Neuron (in vitro differentiated cells): Measurements from ENCODE around the gene HERC3.

Source experiments
- H2AFZ ChIP-seq: one replicate; pipeline ENCODE4 v1.6.1; 2013; ENCODE audit warnings: low read depth, mild to moderate bottlenecking, inconsistent platforms, low read length, moderate library complexity
- H3K27me3 ChIP-seq: one replicate; pipeline ENCODE4 v1.6.1; 2013; ENCODE audit warnings: low read length; ENCODE audit not compliant: insufficient read depth
- H3K36me3 ChIP-seq: one replicate; pipeline ENCODE4 v1.6.1; 2013; ENCODE audit warnings: low read length; ENCODE audit not compliant: insufficient read depth
- H3K4me1 ChIP-seq: one replicate; pipeline ENCODE4 v1.6.1; 2013; ENCODE audit warnings: low read length; ENCODE audit not compliant: insufficient read depth
- H3K4me3 ChIP-seq: 2 replicates; pipeline ENCODE4 v1.5.1; 2013; ENCODE audit warnings: mild to moderate bottlenecking, low read length, moderate library complexity
- H3K9me3 ChIP-seq: one replicate; pipeline ENCODE4 v1.6.1; 2013; ENCODE audit warnings: low read length

Gene HERC3

DNA sequence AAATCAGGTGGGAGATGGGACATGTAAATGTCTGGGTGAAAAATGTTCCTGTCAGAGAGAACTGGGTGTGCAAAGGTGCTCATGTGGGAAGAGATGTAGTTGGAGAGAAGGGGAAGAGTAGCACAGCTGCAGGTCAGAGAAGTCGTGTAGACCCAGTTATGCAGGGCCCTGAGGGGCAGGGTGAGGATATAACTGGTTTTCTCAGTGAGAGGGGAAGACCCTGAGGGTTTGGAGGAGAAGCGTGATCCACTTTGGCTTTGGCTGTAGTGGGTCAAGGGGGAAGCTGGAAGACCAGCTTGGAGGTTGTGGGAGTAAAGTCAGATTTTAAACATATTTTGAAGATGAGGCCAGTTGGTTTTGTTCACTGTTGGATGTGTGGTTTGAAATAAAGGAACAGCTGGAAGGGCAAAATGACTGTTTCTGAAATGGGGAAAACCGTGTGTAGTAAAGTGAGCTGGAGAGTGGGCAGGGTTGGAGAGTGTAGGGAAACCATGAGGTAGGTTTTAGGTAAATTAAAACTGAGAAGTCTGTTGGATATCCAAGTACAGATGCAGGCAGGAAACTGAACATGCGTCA lies 61.2 kb downstream of the HERC3 start:
- Histone ChIP-seq H3K4me1 (no peaks in the 10 kb centered on the region), H2AFZ (no peak overlapping the region), H3K4me3 (no peak overlapping the region), H3K36me3 (no peaks in the 10 kb centered on the region), H3K9me3 (no peaks in the 10 kb centered on the region), H3K27me3 (no peaks in the 10 kb centered on the region)

DNA sequence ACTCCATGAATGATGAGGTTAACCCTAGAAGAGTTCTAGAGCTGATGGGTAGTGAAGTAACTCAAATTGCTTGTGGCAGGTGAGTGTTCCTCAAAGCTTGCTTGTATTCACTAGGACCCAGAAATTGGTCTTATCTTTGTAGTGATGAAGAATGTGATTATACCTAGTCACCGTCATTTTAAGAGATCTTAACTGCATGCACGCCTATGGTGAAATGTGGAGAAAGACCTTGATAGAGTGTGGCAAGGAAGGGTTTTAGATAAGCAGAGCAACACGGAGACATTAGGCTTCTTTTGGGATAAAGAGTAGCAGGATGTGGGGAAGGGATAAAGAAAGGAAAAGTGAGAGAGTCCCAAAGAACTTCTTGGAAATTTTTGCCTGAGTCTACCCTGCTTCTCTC lies 62.9 kb downstream of the HERC3 start:
- Histone ChIP-seq H2AFZ (no peak overlapping the region), H3K4me3 (no peak overlapping the region), H3K27me3 (no peaks in the 10 kb centered on the region), H3K4me1 (no peaks in the 10 kb centered on the region), H3K9me3 (no peaks in the 10 kb centered on the region), H3K36me3 (no peaks in the 10 kb centered on the region)

DNA sequence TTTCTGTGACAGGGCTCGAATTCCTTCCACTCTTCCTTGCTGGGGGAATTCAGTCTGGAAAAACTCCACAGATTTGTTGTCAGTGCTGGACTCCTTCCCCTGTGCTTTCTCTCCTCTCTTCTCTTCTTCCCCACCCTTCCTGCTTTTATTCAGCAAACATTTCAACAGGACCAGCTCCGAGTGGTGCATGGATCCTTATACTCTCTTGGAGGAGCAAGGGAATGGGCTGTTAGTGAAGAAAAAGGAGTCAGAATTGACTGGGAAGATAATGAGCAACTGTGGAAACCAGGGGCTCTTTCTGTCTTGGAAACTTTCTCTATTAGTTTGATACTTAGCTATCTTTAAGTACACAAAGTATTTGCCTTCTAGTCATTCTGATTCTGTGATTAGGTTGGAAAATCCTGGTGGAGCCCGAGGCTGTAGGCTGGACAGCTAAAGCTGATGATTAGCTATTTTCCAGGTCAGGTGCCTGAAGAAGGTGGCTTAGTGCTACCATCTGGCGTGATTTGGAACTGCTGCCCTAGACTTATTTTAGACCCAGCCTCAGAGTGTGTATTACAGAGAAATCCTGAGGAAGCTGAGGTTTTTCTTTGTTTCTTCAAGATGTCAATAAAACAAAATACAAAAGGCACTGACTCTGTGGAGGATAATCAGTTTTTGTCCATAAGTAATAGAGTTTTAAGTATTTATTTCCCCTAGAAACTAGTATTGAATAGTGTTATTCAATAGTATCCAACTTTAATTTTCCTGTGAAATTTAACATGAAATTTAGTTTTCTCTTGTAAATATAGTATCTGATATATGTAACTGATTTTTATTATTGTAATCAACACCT lies 67.0 kb downstream of the HERC3 start:
- no peaks in the 10 kb centered on the region for H3K4me1 ChIP-seq
- no peak overlapping the region for H2AFZ ChIP-seq
- no peak overlapping the region for H3K4me3 ChIP-seq
- H3K27me3 ChIP-seq: no peaks in the 10 kb centered on the region
- H3K36me3 ChIP-seq: no peaks in the 10 kb centered on the region
- no peaks in the 10 kb centered on the region for H3K9me3 ChIP-seq

DNA sequence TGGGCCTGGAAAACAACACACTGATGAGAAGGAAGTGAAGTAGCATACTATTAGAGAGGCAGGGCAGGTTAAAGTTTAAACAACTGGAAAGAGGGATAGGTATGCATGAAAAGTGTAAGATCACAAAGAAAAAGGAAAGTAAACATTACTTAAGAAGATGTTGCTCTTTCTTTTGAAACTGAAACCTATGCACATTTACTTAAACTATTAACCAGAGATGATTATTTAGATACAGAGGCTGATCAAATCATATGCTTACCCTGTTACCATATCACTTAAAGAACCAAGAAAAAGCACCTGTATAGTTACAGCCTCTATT lies 67.6 kb downstream of the HERC3 start:
- Histone ChIP-seq H2AFZ (no peak overlapping the region), H3K27me3 (no peaks in the 10 kb centered on the region), H3K9me3 (no peaks in the 10 kb centered on the region), H3K36me3 (no peaks in the 10 kb centered on the region), H3K4me3 (no peak overlapping the region), H3K4me1 (no peaks in the 10 kb centered on the region)

DNA sequence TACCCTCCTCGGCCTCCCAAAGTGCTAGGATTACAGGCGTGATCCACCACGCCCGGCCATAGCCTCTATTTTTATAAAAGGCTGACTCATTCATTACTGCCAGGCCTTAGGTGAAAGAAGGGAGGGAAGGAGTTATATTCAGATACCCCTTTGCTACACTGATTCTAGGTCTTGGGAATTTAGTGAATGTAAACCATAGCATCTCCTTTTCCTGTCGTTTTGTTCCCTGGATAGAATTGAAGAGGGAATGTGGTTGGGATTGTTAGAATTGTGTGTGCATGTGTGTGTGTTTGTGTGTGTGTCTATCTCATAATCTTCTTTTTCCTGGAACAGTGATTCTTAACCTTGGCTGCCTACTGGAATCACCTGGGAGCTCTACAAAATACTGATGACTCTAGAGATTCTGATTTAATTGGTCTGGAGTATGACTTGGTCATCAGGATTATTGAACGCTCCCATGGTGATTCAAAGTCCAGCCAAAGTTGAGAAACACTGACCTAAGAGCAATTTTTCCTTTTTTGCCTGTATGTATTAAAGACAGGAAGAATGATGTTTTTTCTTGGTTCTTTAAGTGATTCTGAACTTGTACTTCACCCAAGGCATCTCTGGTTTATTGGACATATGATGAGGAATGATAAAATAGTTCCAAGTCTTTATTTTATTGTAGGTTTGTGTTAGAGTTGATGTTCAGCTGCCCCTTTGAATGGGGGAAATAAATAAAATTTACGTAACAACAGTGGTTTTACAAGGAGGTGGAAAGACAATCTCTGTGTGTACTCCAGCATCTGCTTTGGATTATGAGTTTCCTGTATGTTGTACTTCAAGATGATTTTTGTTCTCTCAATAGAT lies 68.4 kb downstream of the HERC3 start:
- H3K27me3 ChIP-seq: no peaks in the 10 kb centered on the region
- no peaks in the 10 kb centered on the region for H3K36me3 ChIP-seq
- H2AFZ ChIP-seq: no peak overlapping the region
- no peaks in the 10 kb centered on the region for H3K4me1 ChIP-seq
- H3K4me3 ChIP-seq: no peak overlapping the region
- no peaks in the 10 kb centered on the region for H3K9me3 ChIP-seq

DNA sequence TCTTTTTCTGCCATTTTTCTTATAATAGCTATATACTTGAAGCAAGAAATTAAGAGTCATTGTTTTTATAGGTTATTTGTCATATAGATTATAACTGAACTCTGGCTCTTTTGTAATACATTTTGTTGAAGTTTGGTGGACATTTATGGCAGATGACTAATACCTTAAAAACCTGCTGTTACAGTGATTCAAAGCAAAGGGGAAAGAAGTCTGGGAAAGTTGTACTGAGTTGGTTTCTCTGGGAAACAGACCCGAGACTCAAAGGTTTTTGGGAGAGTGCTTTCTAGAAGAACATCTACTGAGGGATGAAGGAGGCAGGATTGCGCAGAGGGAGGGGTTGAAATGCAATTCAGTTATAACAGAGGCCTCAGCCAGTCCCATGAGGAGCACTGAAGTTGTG lies 69.5 kb downstream of the HERC3 start:
- Histone ChIP-seq H3K9me3 (no peaks in the 10 kb centered on the region), H3K36me3 (no peaks in the 10 kb centered on the region), H2AFZ (no peak overlapping the region), H3K4me1 (no peaks in the 10 kb centered on the region), H3K4me3 (no peak overlapping the region), H3K27me3 (no peaks in the 10 kb centered on the region)

DNA sequence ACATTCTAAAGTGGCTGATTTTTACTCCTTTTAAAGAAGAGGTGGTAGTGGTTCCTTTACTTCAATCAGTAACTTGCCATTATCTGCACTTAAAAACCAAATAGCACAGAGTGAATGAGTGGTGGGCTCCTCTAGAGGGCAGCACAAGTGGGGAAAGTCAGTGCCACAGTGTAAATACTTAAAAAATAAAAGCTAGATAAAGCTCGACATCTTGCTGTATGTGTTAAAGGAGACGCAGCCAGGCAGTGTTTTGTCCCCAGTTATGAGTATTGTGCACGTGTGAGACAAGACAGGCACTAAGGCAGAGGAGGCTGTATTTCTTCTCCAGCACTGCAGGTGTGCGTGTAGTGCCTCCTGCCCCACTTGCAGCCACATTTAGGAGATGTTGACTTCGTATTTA lies 80.7 kb downstream of the HERC3 start:
- no peaks in the 10 kb centered on the region for H3K9me3 ChIP-seq
- no peaks in the 10 kb centered on the region for H3K4me1 ChIP-seq
- no peaks in the 10 kb centered on the region for H3K27me3 ChIP-seq
- no peak overlapping the region for H3K4me3 ChIP-seq
- H3K36me3 ChIP-seq: no peaks in the 10 kb centered on the region
- no peak overlapping the region for H2AFZ ChIP-seq

DNA sequence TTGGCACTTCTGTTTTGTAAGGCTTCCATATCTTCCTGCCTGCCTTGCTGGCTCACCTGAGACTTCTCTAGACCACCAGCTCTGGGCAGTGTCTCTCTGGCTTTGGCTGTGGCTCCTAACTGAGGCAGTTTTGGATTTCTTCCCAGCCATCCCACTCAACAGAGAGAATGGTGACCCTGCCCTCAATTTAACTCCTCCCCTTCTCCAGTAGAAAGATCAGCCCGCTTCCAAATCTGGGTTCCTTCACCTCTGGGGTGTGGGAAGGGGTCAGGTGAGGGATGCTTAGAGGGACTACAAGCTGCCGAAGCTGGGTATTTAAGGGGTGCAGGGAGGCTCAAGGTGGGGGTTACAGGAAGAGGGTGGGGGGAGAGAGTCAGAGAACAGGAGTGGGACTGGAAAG lies 81.6 kb downstream of the HERC3 start:
- Histone ChIP-seq H3K9me3 (no peaks in the 10 kb centered on the region), H2AFZ (no peak overlapping the region), H3K4me3 (no peak overlapping the region), H3K27me3 (no peaks in the 10 kb centered on the region), H3K36me3 (no peaks in the 10 kb centered on the region), H3K4me1 (no peaks in the 10 kb centered on the region)

DNA sequence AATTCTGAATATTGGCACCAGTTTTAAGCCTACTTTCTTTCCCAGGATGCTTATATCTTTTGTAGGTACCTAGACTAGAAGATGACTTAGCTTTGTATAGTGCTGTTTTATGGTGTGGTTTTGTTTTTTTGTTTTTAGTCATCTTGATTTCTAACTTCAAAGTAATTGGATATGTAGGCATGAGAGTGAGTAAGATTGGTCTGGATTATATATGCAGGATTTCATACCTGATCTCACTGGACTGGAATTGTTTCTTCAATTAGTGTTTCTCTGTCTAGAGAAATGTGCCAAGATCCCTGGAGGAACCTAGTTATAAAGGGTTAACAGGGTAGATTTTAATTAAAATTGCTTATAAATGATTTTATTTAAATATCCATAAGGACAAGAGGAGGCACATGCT lies 82.3 kb downstream of the HERC3 start:
- Histone ChIP-seq H3K36me3 (no peaks in the 10 kb centered on the region), H3K9me3 (no peaks in the 10 kb centered on the region), H2AFZ (no peak overlapping the region), H3K4me1 (no peaks in the 10 kb centered on the region), H3K4me3 (no peak overlapping the region), H3K27me3 (no peaks in the 10 kb centered on the region)

DNA sequence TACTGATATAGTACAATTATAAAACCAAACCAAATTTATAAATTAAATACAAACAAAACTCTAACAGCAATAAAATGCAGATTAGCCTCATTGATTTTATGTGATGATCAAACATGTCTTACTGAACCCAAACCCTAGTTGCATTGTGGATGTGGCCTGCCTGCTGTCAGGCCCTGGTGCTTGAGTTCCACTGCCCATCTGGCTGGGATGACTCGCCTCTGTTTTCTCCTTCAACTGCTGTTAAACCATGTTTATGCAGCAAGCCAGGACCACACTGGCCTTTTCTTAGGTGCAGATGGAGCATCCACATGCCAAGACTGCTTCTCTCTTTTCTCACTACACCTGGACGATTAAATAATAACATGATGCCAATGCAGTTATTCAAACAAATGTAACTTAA lies 82.7 kb downstream of the HERC3 start:
- Histone ChIP-seq H3K36me3 (no peaks in the 10 kb centered on the region), H3K4me3 (no peak overlapping the region), H3K9me3 (no peaks in the 10 kb centered on the region), H3K4me1 (no peaks in the 10 kb centered on the region), H3K27me3 (no peaks in the 10 kb centered on the region), H2AFZ (no peak overlapping the region)

DNA sequence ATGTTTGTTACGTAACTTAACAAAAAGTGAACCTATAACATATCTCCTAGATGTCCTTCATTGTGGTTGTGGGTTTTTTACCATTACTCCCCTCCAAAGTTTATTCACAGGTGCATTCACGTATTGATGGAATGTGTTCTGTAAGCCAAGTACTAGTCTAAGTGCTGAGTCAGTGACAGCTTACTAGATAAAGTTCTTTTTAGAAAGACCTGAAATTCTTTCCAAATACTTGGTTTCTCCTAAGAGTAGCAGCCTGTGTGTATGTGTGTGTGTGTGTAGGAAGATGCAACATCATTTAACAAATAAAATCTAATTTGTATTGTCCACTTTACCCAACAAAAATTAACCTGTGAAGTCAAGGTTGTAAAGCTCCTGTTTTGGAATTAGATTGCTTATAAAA lies 83.3 kb downstream of the HERC3 start:
- Histone ChIP-seq H3K36me3 (no peaks in the 10 kb centered on the region), H3K4me1 (no peaks in the 10 kb centered on the region), H3K4me3 (no peak overlapping the region), H3K27me3 (no peaks in the 10 kb centered on the region), H2AFZ (no peak overlapping the region), H3K9me3 (no peaks in the 10 kb centered on the region)

DNA sequence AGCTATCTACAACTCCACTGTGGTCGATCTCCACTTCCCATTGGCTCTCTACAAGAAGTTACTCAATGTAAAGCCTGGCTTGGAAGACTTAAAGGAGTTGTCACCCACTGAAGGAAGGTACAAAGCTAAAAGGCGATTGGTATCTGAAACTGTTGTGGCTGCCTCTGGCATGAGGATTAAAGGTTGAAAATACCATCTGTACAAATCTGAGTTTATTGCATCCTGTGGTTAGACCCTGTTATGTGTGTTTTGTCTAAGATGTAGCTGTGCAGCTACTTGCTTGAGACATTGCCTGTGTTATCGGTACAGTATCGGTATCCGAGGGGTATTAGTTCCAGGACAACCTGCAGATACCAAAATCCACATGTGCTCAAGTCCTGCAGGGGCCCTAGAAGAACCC lies 88.9 kb downstream of the HERC3 start:
- Histone ChIP-seq H2AFZ (no peak overlapping the region), H3K36me3 (peaks cover 3% of the 10 kb centered on the region), H3K4me3 (no peak overlapping the region), H3K4me1 (no peaks in the 10 kb centered on the region), H3K9me3 (no peaks in the 10 kb centered on the region), H3K27me3 (no peaks in the 10 kb centered on the region)

DNA sequence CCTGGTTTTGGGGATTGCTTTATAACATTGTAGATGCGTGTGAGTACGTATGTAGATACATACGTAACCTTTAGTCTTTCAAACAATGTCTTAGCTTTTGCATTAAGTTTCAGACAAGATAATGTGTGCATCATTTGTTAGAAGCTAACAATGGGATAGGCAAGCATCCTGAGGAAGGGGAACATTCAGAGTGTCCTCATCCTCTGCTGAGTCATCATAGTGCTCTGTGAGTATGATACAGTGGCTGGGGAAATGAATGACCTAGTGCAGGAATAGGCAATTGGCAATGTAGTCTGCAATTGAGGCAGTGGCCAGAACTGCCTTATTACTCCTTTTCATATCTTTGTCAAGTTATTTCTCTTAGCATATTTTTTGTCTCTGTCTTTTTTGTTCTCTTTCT lies 98.1 kb downstream of the HERC3 start:
- no peaks in the 10 kb centered on the region for H3K9me3 ChIP-seq
- H3K36me3 ChIP-seq: no peaks in the 10 kb centered on the region
- H2AFZ ChIP-seq: no peak overlapping the region
- no peak overlapping the region for H3K4me3 ChIP-seq
- H3K4me1 ChIP-seq: no peaks in the 10 kb centered on the region
- H3K27me3 ChIP-seq: no peaks in the 10 kb centered on the region
